Measurements from ENCODE around the gene AQP2. TPM values are rescaled to one million over a fixed set of nuclear protein-coding genes. Genes with fewer than 3 reads are reported as not detected.

AQP2 gene
- total RNA-seq, 2 donors from 2014 or later, result not detected

- Histone ChIP-seq H3K9me3 (no peaks in the 10 kb centered on the region), H3K4me1 (no peaks in the 10 kb centered on the region), H3K27me3 (no peaks in the 10 kb centered on the region), H3K36me3 (no peaks in the 10 kb centered on the region), H3K4me3 (no peak overlapping the region), H3K27ac (no peak overlapping the region), H3K9ac (ENCODE audit: low read depth in 2 of 2, low read length in 2 of 2) (no peak overlapping the region)
- no peak for TF ChIP-seq CTCF (IDR thresholded peaks at IDR 0.05)
- DNase-seq, result no peak
- intact Hi-C loops (cut with DNase I), result no loop called here
These were observed 33.3 kb upstream of the AQP2 start for GRCh38 chr12:49917166-49917787.

GRCh38 chr12:49917788-49918173 lies 32.8 kb upstream of the AQP2 start:
- H3K9ac ChIP-seq (ENCODE audit: low read depth in 2 of 2, low read length in 2 of 2), result no peak overlapping the region
- no peaks in the 10 kb centered on the region for H3K9me3 ChIP-seq
- intact Hi-C loops (cut with DNase I), result no loop called here
- no peak for TF ChIP-seq CTCF (IDR thresholded peaks at IDR 0.05)
- H3K27me3 ChIP-seq, result no peaks in the 10 kb centered on the region
- DNase-seq, result no peak
- H3K4me3 ChIP-seq, result no peak overlapping the region
- no peak overlapping the region for H3K27ac ChIP-seq
- no peaks in the 10 kb centered on the region for H3K36me3 ChIP-seq
- H3K4me1 ChIP-seq, result no peaks in the 10 kb centered on the region

- Histone ChIP-seq H3K4me3 (no peak overlapping the region), H3K9ac (ENCODE audit: low read depth in 2 of 2, low read length in 2 of 2) (no peak overlapping the region), H3K27ac (no peak overlapping the region), H3K36me3 (no peaks in the 10 kb centered on the region), H3K9me3 (no peaks in the 10 kb centered on the region), H3K27me3 (no peaks in the 10 kb centered on the region), H3K4me1 (no peaks in the 10 kb centered on the region)
- TF ChIP-seq CTCF (IDR thresholded peaks at IDR 0.05), result no peak
- intact Hi-C loops (cut with DNase I), result no loop called here
- no peak for DNase-seq
These were observed 30.2 kb upstream of the AQP2 start for GRCh38 chr12:49920241-49920914.

GRCh38 chr12:49920915-49921286 lies 29.6 kb upstream of the AQP2 start:
- no peaks in the 10 kb centered on the region for H3K4me1 ChIP-seq
- no peaks in the 10 kb centered on the region for H3K36me3 ChIP-seq
- H3K9ac ChIP-seq (ENCODE audit: low read depth in 2 of 2, low read length in 2 of 2), result no peak overlapping the region
- TF ChIP-seq CTCF (IDR thresholded peaks at IDR 0.05), result no peak
- DNase-seq, result no peak
- no peaks in the 10 kb centered on the region for H3K27me3 ChIP-seq
- no peaks in the 10 kb centered on the region for H3K9me3 ChIP-seq
- intact Hi-C loops (cut with DNase I), result no loop called here
- H3K4me3 ChIP-seq, result no peak overlapping the region
- no peak overlapping the region for H3K27ac ChIP-seq

GRCh38 chr12:49921299-49921698 lies 29.2 kb upstream of the AQP2 start:
- Histone ChIP-seq H3K9me3 (no peaks in the 10 kb centered on the region), H3K36me3 (no peaks in the 10 kb centered on the region), H3K27ac (no peak overlapping the region), H3K27me3 (no peaks in the 10 kb centered on the region), H3K4me3 (no peak overlapping the region), H3K9ac (ENCODE audit: low read depth in 2 of 2, low read length in 2 of 2) (no peak overlapping the region), H3K4me1 (no peaks in the 10 kb centered on the region)
- no peak for TF ChIP-seq CTCF (IDR thresholded peaks at IDR 0.05)
- DNase-seq, result no peak
- intact Hi-C loops (cut with DNase I), result no loop called here
